Breast epithelium (tissue), 4 donors: ENCODE measurements around the gene CHN1. TPM values are rescaled to one million over a fixed set of nuclear protein-coding genes. Genes with fewer than 3 reads are reported as not detected.

ENCODE experiments used
- DNase-seq, 2 donors: peaks; one replicate each; pipeline ENCODE4 v3.0.0-alpha.2; 2019; ENCODE audit warnings: low spot score in 2 of 2
- H3K27ac ChIP-seq, 2 donors: fragments of 200-600 bp; sonication (generic) in 1 of 2; one replicate each; pipeline ENCODE4 v1.5.1; 2016 to 2019; ENCODE audit warnings: mild to moderate bottlenecking in 1 of 2
- H3K27me3 ChIP-seq, 2 donors: fragments of 200-600 bp; sonication (generic) in 1 of 2; one replicate each; pipeline versions ENCODE4 v1.5.1 to v1.6.0; 2017 to 2019; ENCODE audit warnings: control low read depth in 1 of 2, mild to moderate bottlenecking in 1 of 2
- H3K36me3 ChIP-seq: fragments of 200-600 bp; one replicate; pipeline ENCODE4 v1.5.1; 2019
- H3K4me1 ChIP-seq, 2 donors: fragments of 200-600 bp; sonication (generic); one replicate each; pipeline ENCODE4 v1.5.1; 2016 to 2019; ENCODE audit warnings: control low read depth in 1 of 2
- H3K4me3 ChIP-seq, 3 donors: fragments of 200-600 bp; sonication (generic); 1 replicate in 2 of 3; 2 replicates in 1 of 3; pipeline ENCODE4 v1.5.1; 2016 to 2019; ENCODE audit warnings: mild to moderate bottlenecking in 3 of 3, moderate library complexity in 2 of 3
- H3K9me3 ChIP-seq, 2 donors: fragments of 200-600 bp; sonication (generic) in 1 of 2; one replicate each; pipeline ENCODE4 v1.5.1; 2016 to 2019; ENCODE audit warnings: control low read depth in 1 of 2
- POLR2A ChIP-seq: fragments of 450-650 bp; IDR thresholded peaks from one replicate; pipeline ENCODE4 v1.6.1; 2016; ENCODE audit warnings: antibody characterized with exemption, mild to moderate bottlenecking, moderate library complexity
- POLR2AphosphoS5 ChIP-seq, 3 donors: sonication (generic); formaldehyde crosslinking; IDR thresholded peaks; one replicate each; pipeline ENCODE4 v1.6.1; 2017; ENCODE audit warnings: antibody characterized with exemption in 3 of 3
- intact Hi-C: fragments of 100-400 bp; cut with DNase I; formaldehyde crosslinking; loops from one replicate; pipeline ENCODE4 v1.15.1; 2023; ENCODE audit warnings: low total_unique reads
- total RNA-seq, 3 donors: library from RNA; depleted of rRNA; stranded (reverse); fragments of >200 nt; gene quantifications; one replicate each; pipeline ENCODE4 v1.1.0, GENCODE V29; 2016
- TF ChIP-seq, protein P1 (sequence below), 3 donors: fragments of 450-650 bp; IDR thresholded peaks; one replicate each; pipeline ENCODE4 v1.5.1; 2016 to 2017; ENCODE audit warnings: antibody characterized with exemption in 3 of 3, mild to moderate bottlenecking in 3 of 3, moderate library complexity in 3 of 3

The CHN1 gene
- total RNA-seq, 3 donors from 2014 or later = 9.8 to 14.7 (median 13.4) TPM

DNA sequence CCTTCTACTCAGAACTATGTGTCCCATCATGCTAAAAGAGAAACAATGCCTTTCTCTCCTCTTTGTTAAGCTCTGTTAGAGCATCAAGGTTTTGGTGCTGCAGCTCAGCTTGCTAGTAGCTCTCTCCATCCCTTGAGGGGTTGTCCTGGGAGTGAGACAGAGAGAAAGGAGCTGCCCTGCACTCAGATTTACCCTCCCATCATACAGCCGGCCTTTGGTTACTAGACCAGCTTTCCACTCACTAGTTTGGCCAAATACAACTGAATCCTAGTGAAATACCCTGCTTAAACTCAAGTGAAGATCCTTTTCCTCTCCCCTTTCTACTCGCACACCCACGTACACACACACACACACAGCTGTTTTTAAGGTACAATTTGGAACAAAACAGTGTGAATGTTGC lies 2.3 kb upstream of the CHN1 start:
- H3K4me1 ChIP-seq = no peaks in the 10 kb centered on the region
- intact Hi-C loops = no loop called here
- peak overlapping the region in 1 of 2 donors; percentile 49 for H3K27ac ChIP-seq
- DNase-seq = no peak
- H3K27me3 ChIP-seq = peaks cover 0 to 17% of the 10 kb centered on the region in 2 donors
- no peak overlapping the region for H3K4me3 ChIP-seq
- no peaks in the 10 kb centered on the region for H3K9me3 ChIP-seq
- TF ChIP-seq, protein P1, sequence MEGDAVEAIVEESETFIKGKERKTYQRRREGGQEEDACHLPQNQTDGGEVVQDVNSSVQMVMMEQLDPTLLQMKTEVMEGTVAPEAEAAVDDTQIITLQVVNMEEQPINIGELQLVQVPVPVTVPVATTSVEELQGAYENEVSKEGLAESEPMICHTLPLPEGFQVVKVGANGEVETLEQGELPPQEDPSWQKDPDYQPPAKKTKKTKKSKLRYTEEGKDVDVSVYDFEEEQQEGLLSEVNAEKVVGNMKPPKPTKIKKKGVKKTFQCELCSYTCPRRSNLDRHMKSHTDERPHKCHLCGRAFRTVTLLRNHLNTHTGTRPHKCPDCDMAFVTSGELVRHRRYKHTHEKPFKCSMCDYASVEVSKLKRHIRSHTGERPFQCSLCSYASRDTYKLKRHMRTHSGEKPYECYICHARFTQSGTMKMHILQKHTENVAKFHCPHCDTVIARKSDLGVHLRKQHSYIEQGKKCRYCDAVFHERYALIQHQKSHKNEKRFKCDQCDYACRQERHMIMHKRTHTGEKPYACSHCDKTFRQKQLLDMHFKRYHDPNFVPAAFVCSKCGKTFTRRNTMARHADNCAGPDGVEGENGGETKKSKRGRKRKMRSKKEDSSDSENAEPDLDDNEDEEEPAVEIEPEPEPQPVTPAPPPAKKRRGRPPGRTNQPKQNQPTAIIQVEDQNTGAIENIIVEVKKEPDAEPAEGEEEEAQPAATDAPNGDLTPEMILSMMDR (IDR thresholded peaks at IDR 0.05) = no peak
- TF ChIP-seq POLR2A (no peak), POLR2AphosphoS5 (IDR thresholded peaks at IDR 0.05) (no peak)
- no peaks in the 10 kb centered on the region for H3K36me3 ChIP-seq

DNA sequence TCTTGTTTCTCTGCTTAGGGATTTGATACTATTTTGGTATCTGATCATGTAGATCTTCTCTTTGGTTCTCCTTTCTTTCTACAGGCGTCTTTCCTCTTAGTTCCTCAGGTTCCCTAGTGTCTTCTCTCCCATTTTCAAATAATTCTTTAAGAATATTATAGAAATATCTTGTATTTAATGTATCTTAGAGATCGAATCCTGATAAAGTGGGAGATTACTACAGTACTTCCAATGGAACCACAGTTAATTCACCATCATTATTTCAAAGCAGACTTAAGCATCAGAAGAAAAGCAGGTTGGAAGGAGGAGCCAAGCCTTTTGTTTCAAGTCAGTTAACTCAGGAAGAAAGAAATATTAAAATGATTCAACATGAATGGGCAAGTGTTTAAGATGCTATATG lies 1.1 kb upstream of the CHN1 start:
- no peak for DNase-seq
- intact Hi-C loops = no loop called here
- H3K4me3 ChIP-seq = no peak overlapping the region
- H3K4me1 ChIP-seq = no peaks in the 10 kb centered on the region
- no peak for TF ChIP-seq POLR2A
- TF ChIP-seq, protein P1 (IDR thresholded peaks at IDR 0.05) = no peak
- no peak for TF ChIP-seq POLR2AphosphoS5 (IDR thresholded peaks at IDR 0.05)
- peaks cover 0 to 17% of the 10 kb centered on the region in 2 donors for H3K27me3 ChIP-seq
- H3K27ac ChIP-seq = no peak overlapping the region
- H3K9me3 ChIP-seq = no peaks in the 10 kb centered on the region
- no peaks in the 10 kb centered on the region for H3K36me3 ChIP-seq

DNA sequence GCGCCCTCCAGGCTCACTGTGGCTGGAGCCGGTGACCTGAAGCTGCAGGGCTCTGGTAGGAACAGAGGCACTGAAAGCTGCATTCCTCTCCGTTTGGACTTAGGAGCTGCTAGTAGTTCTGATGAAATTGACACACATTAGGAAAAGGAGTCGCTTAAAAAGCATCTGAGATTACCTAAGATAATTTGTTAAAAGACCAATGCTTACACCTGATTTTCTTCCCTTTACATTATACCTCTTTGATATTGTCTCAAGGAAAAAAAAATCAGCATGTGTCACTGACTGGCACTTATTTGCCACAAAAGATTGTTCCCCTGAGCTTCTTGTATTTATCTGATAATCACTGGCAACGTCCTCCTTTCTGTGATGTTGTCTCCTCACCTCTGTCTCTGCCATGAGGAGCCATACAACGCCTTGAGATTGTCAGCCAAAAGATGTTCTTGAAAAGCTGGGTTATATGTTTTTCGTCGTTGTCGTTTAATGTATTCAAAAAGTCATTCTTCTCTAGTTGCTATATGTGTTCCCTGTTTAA lies 618 bp upstream of the CHN1 start:
- H3K27ac ChIP-seq = peak overlapping the region in 1 of 2 donors; percentile 87
- H3K4me1 ChIP-seq = no peaks in the 10 kb centered on the region
- TF ChIP-seq POLR2AphosphoS5 (IDR thresholded peaks at IDR 0.05) = no peak
- TF ChIP-seq, protein P1 (IDR thresholded peaks at IDR 0.05) = no peak
- TF ChIP-seq POLR2A = no peak
- no peaks in the 10 kb centered on the region for H3K9me3 ChIP-seq
- H3K36me3 ChIP-seq = no peaks in the 10 kb centered on the region
- intact Hi-C loops = no loop called here
- peaks cover 0 to 17% of the 10 kb centered on the region in 2 donors for H3K27me3 ChIP-seq
- peak overlapping the region; percentile 75 to 93 (median 77) for H3K4me3 ChIP-seq
- no peak for DNase-seq

DNA sequence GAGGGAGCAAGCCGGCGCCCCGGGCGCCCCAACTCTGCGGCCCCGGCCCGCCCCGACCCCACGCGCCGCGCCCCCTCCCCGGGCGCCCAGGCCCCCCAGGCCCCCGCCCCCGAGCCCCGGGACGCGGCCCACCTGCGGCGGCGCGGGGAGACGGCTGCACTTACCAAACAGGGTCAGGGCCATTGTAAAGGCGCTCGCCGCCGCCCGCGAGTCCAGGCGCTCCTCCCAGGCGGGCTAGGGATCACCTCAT lies 526 bp downstream of the CHN1 start:
- Histone ChIP-seq H3K4me1 (no peaks in the 10 kb centered on the region), H3K36me3 (no peaks in the 10 kb centered on the region), H3K4me3 (peak overlapping the region; percentile 75 to 93 (median 77)), H3K27ac (peak overlapping the region; percentile 60 to 87), H3K27me3 (peaks cover 0 to 17% of the 10 kb centered on the region in 2 donors), H3K9me3 (no peaks in the 10 kb centered on the region)
- intact Hi-C loops = no loop called here
- TF ChIP-seq POLR2AphosphoS5 (IDR thresholded peaks at IDR 0.05) (no peak), POLR2A (no peak)
- TF ChIP-seq, protein P1 (IDR thresholded peaks at IDR 0.05) = no peak
- DNase-seq = no peak

DNA sequence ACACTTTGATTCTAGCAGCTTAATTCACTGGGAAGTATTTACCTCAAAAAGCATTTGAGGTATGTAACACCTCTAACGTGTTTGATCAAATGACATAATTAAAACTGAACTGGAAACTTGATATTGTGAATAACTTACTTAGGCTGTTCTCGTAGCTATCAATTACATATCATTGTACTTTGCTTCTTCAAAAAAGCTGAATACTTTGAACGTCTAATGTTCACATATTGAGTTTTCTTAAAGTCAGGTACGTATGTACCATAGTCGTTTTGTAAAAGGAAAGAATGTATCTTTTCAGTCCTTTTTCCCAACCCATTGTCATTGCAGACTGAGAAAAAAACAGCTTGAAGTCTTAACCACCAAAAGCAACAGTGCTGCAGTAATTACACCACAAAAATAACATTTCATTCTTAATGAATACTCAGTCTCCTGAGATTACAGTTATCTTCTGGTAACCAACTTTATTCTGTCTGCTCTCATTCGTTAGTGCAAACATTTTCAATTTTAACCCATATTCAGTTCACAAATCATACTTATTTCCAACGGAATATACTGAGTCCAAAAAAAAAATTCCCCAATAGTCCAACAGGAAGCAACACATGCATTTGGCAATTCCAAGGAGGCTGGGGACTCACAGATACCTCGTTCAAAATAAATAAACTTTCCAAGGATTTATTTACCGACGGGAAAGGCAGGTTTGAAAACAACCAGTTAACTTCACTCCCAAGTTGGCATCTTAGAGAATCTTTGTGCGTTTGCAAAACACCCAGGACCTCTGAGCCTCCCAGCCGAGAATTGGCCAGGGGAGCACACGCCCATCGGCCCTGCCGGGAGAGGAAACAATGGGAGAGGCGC lies 1.1 kb downstream of the CHN1 start:
- H3K4me3 ChIP-seq = peak overlapping the region; percentile 75 to 93 (median 77)
- H3K36me3 ChIP-seq = no peaks in the 10 kb centered on the region
- H3K27me3 ChIP-seq = peaks cover 0 to 17% of the 10 kb centered on the region in 2 donors
- TF ChIP-seq POLR2A (no peak), POLR2AphosphoS5 (IDR thresholded peaks at IDR 0.05) (no peak)
- TF ChIP-seq, protein P1 (IDR thresholded peaks at IDR 0.05) = no peak
- DNase-seq = no peak
- peak overlapping the region in 1 of 2 donors; percentile 87 for H3K27ac ChIP-seq
- no peaks in the 10 kb centered on the region for H3K4me1 ChIP-seq
- no peaks in the 10 kb centered on the region for H3K9me3 ChIP-seq
- intact Hi-C loops = no loop called here
